ENCODE data around the gene R3HDM2.
"Not testable (repeated sequence)": the region's sequence is repeated elsewhere in the genome, so short reads cannot be mapped to it uniquely, and the experiment has no call there.

- not testable (repeated sequence) for TF ChIP-seq CTCF (IDR thresholded peaks at IDR 0.05 in 2 of 3, conservative IDR thresholded peaks at IDR 0.05 in 1 of 3; ENCODE audit: borderline replicate concordance in 1 of 3, insufficient read depth in 1 of 3, low read depth in 2 of 3, low read length in 2 of 3); POLR2AphosphoS5 (IDR thresholded peaks at IDR 0.05; ENCODE audit: low read depth, low read length); CBX3 (IDR thresholded peaks at IDR 0.05; ENCODE audit: low read depth); SP1 (IDR thresholded peaks at IDR 0.05; ENCODE audit: low read depth); RAD21 (IDR thresholded peaks at IDR 0.05; ENCODE audit: low read depth)
Observed at GRCh38 chr12:57364156-57364555, 66.7 kb downstream of the R3HDM2 start.

Data from HCT116 (cell line).